Lung (tissue), 12 donors: ENCODE data around the gene RHBG. TPM values are rescaled to one million over a fixed set of nuclear protein-coding genes. Genes with fewer than 3 reads are reported as not detected.
"Not testable (repeated sequence)": the region's sequence is repeated elsewhere in the genome, so short reads cannot be mapped to it uniquely, and the experiment has no call there.

Experiments used
- ATAC-seq: fragments of 200-7000 bp; cut with Tn5 transposase; one replicate; pipeline ENCODE4 v1.9.1; 2020; ENCODE audit warnings: moderate number of reproducible peaks; ENCODE audit not compliant: insufficient read depth, low FRiP score
- DNase-seq, 3 donors: peaks; one replicate each; pipeline ENCODE4 v3.0.0-alpha.2; 2013 to 2017
- H3K27ac ChIP-seq, 2 donors: one replicate each; pipeline ENCODE4 v1.5.1; 2013; ENCODE audit warnings: mild to moderate bottlenecking in 2 of 2, moderate library complexity in 2 of 2, control low read depth in 1 of 2, inconsistent platforms in 1 of 2, low read depth in 1 of 2, low read length in 1 of 2
- H3K27me3 ChIP-seq, 3 donors: one replicate each; pipeline ENCODE4 v1.5.1; 2013; ENCODE audit warnings: low read length in 2 of 3; ENCODE audit not compliant: control insufficient read depth in 3 of 3, insufficient read depth in 3 of 3
- H3K36me3 ChIP-seq, 4 donors: one replicate each; pipeline ENCODE4 v1.5.1; 2013; ENCODE audit warnings: low read length in 4 of 4, mild to moderate bottlenecking in 1 of 4, moderate library complexity in 1 of 4; ENCODE audit not compliant: control insufficient read depth in 4 of 4, insufficient read depth in 4 of 4
- H3K4me1 ChIP-seq, 5 donors: one replicate each; pipeline ENCODE4 v1.5.1; 2013; ENCODE audit warnings: low read length in 5 of 5, mild to moderate bottlenecking in 2 of 5, moderate library complexity in 1 of 5; ENCODE audit not compliant: control insufficient read depth in 5 of 5, insufficient read depth in 5 of 5
- H3K4me3 ChIP-seq: one replicate; pipeline ENCODE4 v1.5.1; 2013; ENCODE audit warnings: mild to moderate bottlenecking, control low read depth, moderate library complexity
- H3K9ac ChIP-seq, 2 donors: one replicate each; pipeline ENCODE4 v1.5.1; 2013; ENCODE audit warnings: low read length in 2 of 2, control low read depth in 1 of 2; ENCODE audit not compliant: insufficient read depth in 1 of 2
- H3K9me3 ChIP-seq, 4 donors: one replicate each; pipeline ENCODE4 v1.5.1; 2013; ENCODE audit warnings: low read length in 3 of 4, mild to moderate bottlenecking in 1 of 4, moderate library complexity in 1 of 4; ENCODE audit not compliant: control insufficient read depth in 4 of 4, insufficient read depth in 3 of 4
- WGBS, 2 donors: extraction: QIAGEN DNeasy Blood & Tissue Kit; methylation state at CpG; one replicate each; pipeline ENCODE4 v1.1.7; 2013; 5-methylcytosine and 5-hydroxymethylcytosine counted together
- polyA plus RNA-seq, 2 donors: library from polyadenylated mRNA; stranded (reverse); fragments of 200-250 nt; gene quantifications; one replicate each; pipeline ENCODE4 v1.2.1, GENCODE V29; 2013
- total RNA-seq, 2 donors: library from RNA; depleted of rRNA in 1 of 2; stranded (reverse); fragments of >200 nt in 1 of 2; gene quantifications; one replicate each; pipeline ENCODE4 v1.2.1, GENCODE V29; 2014 to 2021
- TF ChIP-seq, protein P1 (sequence below): IDR thresholded peaks from 2 replicates; pipeline ENCODE4 v1.5.1; 2012; ENCODE audit warnings: mild to moderate bottlenecking; ENCODE audit errors: control extremely low read depth, extremely low read depth
- donor health status: control.
- donor health status: control.
- donor health status: Bipolar disorder and iron deficiency.
- donor health status: healthy.
- donor health status: DM: yes; HTN: yes; CAD: no.

Gene RHBG
- total and polyA plus RNA-seq, 4 donors = 0.18 to 0.74 TPM; not detected in 2

- 87 to 93% methylated on average over 5 of the region's 5 CpGs for WGBS, 2 donors
- Histone ChIP-seq H3K4me3 (no peak overlapping the region), H3K36me3 (no peaks in the 10 kb centered on the region), H3K27ac (no peak overlapping the region), H3K27me3 (peaks cover 0 to 5% (median 0%) of the 10 kb centered on the region in 3 donors), H3K9ac (no peak overlapping the region), H3K4me1 (peaks cover 0 to 15% (median 4%) of the 10 kb centered on the region in 5 donors), H3K9me3 (no peaks in the 10 kb centered on the region)
- ATAC-seq (no peak), DNase-seq (no peak)
- TF ChIP-seq, protein P1, sequence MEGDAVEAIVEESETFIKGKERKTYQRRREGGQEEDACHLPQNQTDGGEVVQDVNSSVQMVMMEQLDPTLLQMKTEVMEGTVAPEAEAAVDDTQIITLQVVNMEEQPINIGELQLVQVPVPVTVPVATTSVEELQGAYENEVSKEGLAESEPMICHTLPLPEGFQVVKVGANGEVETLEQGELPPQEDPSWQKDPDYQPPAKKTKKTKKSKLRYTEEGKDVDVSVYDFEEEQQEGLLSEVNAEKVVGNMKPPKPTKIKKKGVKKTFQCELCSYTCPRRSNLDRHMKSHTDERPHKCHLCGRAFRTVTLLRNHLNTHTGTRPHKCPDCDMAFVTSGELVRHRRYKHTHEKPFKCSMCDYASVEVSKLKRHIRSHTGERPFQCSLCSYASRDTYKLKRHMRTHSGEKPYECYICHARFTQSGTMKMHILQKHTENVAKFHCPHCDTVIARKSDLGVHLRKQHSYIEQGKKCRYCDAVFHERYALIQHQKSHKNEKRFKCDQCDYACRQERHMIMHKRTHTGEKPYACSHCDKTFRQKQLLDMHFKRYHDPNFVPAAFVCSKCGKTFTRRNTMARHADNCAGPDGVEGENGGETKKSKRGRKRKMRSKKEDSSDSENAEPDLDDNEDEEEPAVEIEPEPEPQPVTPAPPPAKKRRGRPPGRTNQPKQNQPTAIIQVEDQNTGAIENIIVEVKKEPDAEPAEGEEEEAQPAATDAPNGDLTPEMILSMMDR = no peak
Measured at GRCh38 chr1:156366378-156367166, 2.4 kb upstream of the RHBG start.

- no peak overlapping the region for H3K27ac ChIP-seq
- no peak overlapping the region for H3K9ac ChIP-seq
- DNase-seq (no peak), ATAC-seq (no peak)
- no peaks in the 10 kb centered on the region for H3K9me3 ChIP-seq
- 82 to 83% methylated on average over 9 of the region's 9 CpGs for WGBS, 2 donors
- no peak overlapping the region for H3K4me3 ChIP-seq
- TF ChIP-seq, protein P1 = no peak
- H3K27me3 ChIP-seq = peaks cover 0 to 5% (median 0%) of the 10 kb centered on the region in 3 donors
- H3K36me3 ChIP-seq = no peaks in the 10 kb centered on the region
- H3K4me1 ChIP-seq = peaks cover 0 to 19% (median 5%) of the 10 kb centered on the region in 5 donors
Measured at GRCh38 chr1:156367383-156368156, 1.4 kb upstream of the RHBG start.

DNA sequence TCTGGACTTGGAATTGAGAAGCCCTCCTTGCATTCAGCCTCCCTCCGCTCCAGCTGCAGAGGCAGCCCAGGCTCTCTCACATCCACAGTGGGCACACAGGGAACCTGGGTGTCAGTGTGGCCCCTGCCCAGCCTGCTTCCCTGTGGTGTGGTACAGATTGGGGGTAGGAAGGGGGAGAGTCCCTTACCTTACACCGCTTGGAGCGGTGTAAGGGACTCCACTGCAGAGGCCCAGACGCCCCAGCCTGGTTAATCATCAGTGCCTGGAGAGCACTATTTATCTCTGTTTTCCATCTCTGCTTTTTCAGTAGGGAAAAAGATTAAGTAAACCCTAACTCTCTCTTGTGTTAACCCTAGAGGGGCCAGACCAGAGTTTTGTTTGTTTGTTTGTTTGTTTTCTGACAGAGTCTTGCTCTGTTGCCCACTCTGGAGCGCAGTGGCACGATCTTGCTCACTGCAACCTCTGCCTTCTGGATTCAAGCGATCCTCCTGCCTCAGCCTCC is 803 bp upstream of the RHBG start:
- no peak overlapping the region for H3K27ac ChIP-seq
- peaks cover 0 to 19% (median 5%) of the 10 kb centered on the region in 5 donors for H3K4me1 ChIP-seq
- WGBS, 2 donors = 85 to 89% methylated on average over 7 of the region's 7 CpGs
- ATAC-seq = no peak
- TF ChIP-seq, protein P1 = no peak
- no peak overlapping the region for H3K4me3 ChIP-seq
- peak in 1 of 3 donors; percentile 58 for DNase-seq
- peaks cover 0 to 5% (median 0%) of the 10 kb centered on the region in 3 donors for H3K27me3 ChIP-seq
- no peaks in the 10 kb centered on the region for H3K36me3 ChIP-seq
- no peak overlapping the region for H3K9ac ChIP-seq
- no peaks in the 10 kb centered on the region for H3K9me3 ChIP-seq

DNA sequence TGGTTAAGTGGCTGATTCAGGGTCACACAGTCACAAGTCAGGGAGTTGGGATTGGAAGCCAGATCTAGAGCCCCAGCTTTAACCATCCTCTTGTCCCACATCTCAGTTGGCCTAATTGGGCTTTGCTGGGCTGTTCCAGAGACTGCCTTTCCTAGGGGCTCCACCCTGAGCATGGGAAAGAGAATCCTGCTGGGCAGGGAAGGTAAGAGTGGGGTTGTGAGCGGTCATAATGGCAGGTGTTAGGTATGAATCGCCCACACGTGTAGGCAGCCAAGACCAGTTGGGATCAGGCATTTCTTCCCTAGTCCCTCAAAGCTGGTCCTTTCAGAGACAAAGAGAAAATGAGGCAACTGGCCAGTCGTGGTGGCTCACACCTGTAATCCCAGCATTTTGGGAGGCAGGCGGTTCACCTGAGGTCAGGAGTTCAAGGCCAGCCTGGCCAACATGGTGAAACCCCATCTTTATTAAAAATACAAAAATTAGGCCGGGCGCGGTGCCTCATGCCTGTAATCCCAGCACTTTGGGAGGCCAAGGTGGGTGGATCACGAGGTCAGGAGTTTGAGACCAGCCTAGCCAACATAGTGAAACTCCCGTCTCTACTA is 775 bp downstream of the RHBG start:
- not testable (repeated sequence) for H3K4me3 ChIP-seq, H3K27me3 ChIP-seq, ATAC-seq, H3K27ac ChIP-seq, H3K9ac ChIP-seq, H3K9me3 ChIP-seq, DNase-seq, H3K36me3 ChIP-seq
- 94 to 95% methylated on average over 10 of the region's 10 CpGs for WGBS, 2 donors
- peaks cover 0 to 19% (median 5%) of the 10 kb centered on the region in 5 donors for H3K4me1 ChIP-seq
